ENCODE results near the gene PADI2.

PADI2 gene

DNA sequence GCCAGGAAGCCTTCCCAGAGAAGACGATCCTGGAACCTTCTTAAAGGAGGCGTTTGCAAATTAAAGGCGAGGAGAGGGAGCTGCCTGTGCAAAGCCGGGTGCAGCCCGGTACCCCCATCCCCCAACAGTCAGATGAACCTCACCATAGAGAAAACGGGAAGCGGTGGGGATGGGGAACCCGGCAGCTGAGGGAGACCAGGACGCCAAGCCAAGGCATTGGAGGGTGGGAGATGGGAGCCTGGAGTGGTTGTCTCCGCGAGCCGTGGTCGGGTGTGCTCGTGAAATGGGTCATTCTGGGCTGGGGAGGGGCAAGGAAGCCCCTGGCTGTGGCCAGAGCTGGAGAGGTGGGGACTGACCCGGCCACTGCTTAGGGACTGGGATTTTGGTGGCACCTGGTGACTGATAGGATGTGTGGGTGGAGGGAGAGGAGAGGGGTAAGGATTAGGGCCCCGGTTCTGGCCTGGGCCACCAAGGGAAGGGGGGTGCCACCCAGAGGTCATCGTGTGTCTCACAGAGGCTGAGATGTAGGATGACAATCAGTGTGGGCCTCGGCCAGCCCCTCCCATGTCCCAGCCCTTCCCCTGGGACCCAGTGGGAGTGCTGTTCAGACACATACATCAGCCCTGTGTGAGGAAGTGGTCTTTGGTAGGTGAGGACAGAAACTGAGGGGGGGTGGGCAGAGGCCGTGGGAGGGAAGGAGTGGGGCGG, 676 bp upstream of the PADI2 start:
- no peak for DNase-seq
- in situ Hi-C loops (cut with HindIII; ENCODE audit: low pct_ligation_motif_present, low pct_unique_long_range_greater_than_20kb, low sequenced_read_pairs) = no loop called here

- in situ Hi-C loops (cut with HindIII; ENCODE audit: low pct_ligation_motif_present, low pct_unique_long_range_greater_than_20kb, low sequenced_read_pairs) = no loop called here
- DNase-seq = no peak
Measured at GRCh38 chr1:17118706-17119075, 560 bp downstream of the PADI2 start.

DNA sequence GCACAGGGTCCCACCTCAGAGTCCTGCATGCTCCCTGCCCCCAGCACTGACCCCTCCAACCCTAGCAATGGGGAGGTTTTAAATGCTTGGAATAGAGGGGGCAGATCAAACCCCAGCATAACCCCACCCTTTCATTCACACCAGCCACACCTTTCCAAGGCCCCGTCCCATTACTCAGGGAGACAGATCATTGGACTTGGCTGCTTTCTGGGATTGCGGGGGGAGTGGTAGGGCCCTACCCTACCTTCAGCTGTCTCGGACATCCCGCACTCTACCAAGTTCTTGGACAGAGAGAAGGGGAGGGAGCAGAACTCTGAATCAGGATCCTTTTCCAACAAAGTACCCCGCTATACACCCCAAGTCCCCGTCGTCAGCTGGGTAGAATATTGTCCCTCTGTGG, 983 bp downstream of the PADI2 start:
- in situ Hi-C loops (cut with HindIII; ENCODE audit: low pct_ligation_motif_present, low pct_unique_long_range_greater_than_20kb, low sequenced_read_pairs) = no loop called here
- no peak for DNase-seq

- in situ Hi-C loops (cut with HindIII; ENCODE audit: low pct_ligation_motif_present, low pct_unique_long_range_greater_than_20kb, low sequenced_read_pairs) = no loop called here
- no peak for DNase-seq
Measured at GRCh38 chr1:17117451-17118265, 1.6 kb downstream of the PADI2 start.

- no peak for DNase-seq
- in situ Hi-C loops (cut with HindIII; ENCODE audit: low pct_ligation_motif_present, low pct_unique_long_range_greater_than_20kb, low sequenced_read_pairs) = no loop called here
Measured at GRCh38 chr1:17116643-17117042, 2.6 kb downstream of the PADI2 start.

DNA sequence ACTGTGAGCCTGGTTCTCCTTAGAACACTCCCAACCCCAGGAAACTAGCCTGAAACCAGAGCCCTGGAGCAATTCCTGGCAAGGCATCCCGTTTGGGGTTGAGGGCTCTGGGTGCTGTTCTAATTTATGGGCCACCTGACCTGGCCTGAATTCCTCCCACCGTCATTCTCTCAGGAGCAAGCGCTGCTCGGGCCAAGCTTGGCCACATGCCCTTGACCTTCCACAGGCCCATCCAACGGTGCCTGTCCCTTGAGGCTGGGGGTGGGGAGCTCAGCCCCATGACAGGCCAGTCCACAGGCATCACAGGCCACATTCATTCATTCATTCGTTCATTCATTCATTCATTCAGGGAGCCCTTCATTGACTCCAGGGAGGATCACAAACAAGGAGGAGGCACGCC, 5.3 kb downstream of the PADI2 start:
- in situ Hi-C loops (cut with HindIII; ENCODE audit: low pct_ligation_motif_present, low pct_unique_long_range_greater_than_20kb, low sequenced_read_pairs) = no loop called here
- no peak for DNase-seq

DNA sequence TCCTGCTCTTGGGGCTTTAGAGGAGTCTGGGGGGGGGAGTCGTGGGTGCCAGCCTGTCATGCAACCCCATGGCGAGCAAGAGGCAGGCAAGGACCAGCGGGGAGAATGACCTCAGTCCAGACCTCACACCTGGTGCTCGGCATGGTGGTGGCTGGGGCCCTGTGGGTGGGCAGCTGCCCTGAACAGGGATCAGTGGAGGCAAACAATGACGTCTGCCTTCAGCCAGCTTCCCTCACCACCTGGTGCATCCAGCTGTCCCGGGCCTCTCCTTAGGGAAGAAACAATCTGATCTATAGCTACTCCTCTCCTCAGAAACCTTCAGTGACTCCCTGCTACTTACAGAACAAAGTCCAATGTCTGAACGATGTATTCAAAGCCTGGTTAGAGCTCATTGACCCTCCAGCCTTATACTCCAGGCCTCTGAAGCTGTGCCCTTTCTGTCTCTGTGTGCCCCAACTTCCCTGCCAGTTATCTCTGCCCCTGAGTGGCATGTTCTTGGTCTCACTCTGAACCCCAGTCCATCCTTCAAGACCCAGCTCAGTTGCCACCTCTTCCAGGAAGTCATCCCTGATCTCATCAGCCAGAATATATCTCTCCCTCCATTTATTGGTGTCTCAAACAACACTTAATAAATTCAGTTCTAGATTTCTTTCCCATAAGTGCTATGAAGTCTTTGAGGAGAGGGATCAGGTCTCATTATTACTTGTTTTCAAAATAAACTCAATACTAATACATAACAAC, 6.6 kb downstream of the PADI2 start:
- in situ Hi-C loops (cut with HindIII; ENCODE audit: low pct_ligation_motif_present, low pct_unique_long_range_greater_than_20kb, low sequenced_read_pairs) = no loop called here
- no peak for DNase-seq

DNA sequence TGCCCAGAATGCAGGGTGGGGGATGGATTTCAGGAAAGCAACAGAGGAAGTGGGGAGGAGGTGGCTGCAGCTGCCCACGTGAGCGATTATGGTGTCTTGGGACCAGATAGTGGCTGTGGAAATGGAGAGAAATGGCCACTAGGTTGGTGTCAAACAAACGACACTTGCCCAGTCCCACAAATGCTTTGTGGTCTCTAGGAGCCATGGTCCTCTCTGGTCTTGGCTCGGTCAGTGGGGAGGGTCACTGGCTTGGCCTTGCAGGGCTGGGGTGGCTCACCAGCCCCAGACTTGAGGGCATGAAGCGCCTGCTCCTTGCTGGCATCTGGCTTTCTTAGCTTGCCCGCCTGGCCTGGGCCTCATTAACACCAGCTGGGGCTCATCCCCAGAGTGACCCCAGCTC, 7.2 kb downstream of the PADI2 start:
- in situ Hi-C loops (cut with HindIII; ENCODE audit: low pct_ligation_motif_present, low pct_unique_long_range_greater_than_20kb, low sequenced_read_pairs) = no loop called here
- no peak for DNase-seq

DNA sequence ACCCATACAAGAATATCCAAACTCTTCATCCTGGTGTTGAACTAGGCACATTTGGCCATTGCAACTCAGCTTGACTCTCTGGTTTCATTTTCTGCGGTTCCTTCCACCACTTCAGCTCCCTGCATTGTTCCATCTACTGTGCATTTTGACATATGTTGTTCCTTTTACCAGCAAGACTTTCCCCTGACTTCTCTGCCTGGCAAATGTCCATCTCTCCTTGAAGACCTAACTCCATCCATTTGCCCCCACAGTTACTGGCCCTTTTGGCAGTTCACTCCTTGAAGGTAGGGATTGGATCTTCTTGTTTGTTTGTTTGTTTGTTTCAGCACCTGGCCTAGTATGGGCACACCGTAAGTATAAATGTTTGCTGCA, 8.7 kb downstream of the PADI2 start:
- in situ Hi-C loops (cut with HindIII; ENCODE audit: low pct_ligation_motif_present, low pct_unique_long_range_greater_than_20kb, low sequenced_read_pairs) = no loop called here
- no peak for DNase-seq

DNA sequence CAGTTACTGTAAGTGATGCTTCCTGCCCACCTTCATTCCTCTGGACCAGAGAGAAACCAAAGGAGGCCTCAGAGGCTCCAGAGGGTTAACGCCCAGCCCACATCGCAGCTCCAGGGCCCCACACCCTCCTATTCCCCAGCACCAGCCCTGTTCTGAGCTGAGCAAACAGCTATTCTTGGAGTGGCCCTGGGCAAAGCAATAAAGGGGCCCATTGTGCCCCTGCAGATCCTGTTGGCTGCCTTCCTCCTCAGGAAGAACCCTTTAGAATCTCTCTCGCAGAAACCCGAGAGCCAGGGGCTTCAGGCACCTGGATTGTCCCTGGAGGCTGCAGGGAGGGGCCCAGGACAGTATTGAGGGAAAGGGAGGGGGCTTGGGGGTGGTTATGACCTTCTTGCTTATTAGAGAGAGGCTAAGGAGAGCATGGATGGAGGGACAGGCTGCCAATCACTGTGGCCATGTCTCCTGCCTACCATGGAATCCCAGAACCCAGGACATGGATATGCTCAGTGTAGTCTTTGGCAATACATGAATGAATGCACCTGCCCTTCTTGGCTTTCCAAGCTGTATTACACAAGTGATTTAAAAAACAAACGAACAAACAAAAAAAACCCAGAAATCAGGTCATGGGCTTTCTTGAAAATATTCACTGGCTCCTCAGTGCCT, 9.2 kb downstream of the PADI2 start:
- in situ Hi-C loops (cut with HindIII; ENCODE audit: low pct_ligation_motif_present, low pct_unique_long_range_greater_than_20kb, low sequenced_read_pairs) = no loop called here
- DNase-seq = no peak

DNA sequence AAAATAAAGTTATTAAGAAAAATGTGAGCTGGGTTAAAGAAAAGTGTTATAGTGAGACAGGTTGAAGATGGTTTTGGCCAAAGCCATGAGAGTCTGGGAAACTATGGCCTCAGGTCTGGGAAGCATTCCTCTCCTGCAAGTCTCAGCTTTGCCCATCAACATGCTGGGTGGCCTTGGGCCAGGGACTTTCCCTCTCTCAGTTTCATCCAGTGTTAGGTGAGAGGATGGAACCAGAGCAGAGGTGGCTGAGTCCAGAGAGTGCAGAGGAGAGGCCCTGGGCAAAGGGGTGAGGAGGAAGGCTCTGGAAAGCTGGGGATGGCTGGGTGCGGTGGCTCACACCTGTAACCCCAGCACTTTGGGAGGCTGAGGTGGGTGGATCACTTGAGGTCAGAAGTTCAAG, 10.5 kb downstream of the PADI2 start:
- in situ Hi-C loops (cut with HindIII; ENCODE audit: low pct_ligation_motif_present, low pct_unique_long_range_greater_than_20kb, low sequenced_read_pairs) = no loop called here
- no peak for DNase-seq

DNA sequence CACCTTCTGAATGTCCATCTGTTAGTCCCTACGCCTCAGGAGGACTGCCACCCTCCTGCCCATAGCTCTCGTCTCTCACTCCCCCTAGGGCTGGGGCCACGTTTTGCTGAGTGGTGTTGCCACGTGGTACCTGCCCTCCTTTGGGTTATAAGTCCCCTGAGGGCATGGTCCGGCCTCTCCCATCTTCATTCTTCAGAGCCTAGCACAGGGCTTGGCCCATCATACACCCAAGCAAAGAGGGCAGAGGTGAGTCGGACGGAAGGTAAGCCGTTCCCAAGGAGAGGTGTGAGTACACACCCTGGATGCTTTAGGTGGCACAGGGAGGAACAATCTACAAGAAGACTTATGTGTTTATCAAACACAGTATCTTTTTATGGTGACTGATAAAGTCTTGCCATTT, 10.9 kb downstream of the PADI2 start:
- no peak for DNase-seq
- in situ Hi-C loops (cut with HindIII; ENCODE audit: low pct_ligation_motif_present, low pct_unique_long_range_greater_than_20kb, low sequenced_read_pairs) = no loop called here

DNA sequence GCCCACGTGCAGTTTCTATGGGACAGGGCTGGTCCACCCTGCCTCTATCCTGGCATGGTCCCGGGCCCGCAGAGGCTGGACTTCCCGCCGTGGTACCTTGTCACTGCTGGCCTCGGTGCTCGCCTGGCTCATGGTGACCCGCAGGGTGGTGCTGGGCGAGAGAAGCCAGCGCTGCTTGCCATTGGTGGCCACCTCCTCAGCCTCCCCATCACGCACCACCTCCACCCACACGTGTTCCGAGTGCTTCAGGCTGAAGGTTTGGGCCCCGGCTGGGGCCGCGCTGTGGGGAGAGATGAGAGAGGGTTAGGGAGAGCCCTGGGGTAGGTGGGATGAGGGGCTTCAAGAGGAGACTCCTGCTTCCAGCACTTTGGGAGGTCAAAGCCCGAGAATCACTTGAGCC, 14.5 kb downstream of the PADI2 start:
- DNase-seq = no peak
- in situ Hi-C loops (cut with HindIII; ENCODE audit: low pct_ligation_motif_present, low pct_unique_long_range_greater_than_20kb, low sequenced_read_pairs) = no loop called here

GRCh38 chr1:17102232-17102631, 17.0 kb downstream of the PADI2 start:
- no peak for DNase-seq
- in situ Hi-C loops (cut with HindIII; ENCODE audit: low pct_ligation_motif_present, low pct_unique_long_range_greater_than_20kb, low sequenced_read_pairs) = no loop called here

DNA sequence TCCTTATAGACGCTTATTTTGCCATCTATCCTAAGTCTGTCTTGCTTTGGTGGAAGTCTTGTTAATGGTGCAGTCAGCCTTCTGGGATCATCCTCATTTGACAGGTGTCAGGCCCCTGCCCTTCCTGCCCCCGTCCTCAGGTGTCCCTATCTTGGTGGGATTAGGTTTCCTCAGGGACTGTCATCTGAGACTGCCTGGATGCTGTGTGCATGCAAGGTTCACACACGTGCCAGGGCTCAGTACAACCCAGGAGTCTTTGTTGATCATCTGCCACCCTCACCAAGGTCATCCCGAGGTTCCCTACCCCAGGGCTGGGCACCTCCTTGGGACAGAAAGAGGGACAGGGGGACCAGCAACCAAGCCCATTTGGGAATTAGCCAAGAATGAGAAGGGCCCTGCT, 18.0 kb downstream of the PADI2 start:
- no peak for DNase-seq
- in situ Hi-C loops (cut with HindIII; ENCODE audit: low pct_ligation_motif_present, low pct_unique_long_range_greater_than_20kb, low sequenced_read_pairs) = no loop called here

DNA sequence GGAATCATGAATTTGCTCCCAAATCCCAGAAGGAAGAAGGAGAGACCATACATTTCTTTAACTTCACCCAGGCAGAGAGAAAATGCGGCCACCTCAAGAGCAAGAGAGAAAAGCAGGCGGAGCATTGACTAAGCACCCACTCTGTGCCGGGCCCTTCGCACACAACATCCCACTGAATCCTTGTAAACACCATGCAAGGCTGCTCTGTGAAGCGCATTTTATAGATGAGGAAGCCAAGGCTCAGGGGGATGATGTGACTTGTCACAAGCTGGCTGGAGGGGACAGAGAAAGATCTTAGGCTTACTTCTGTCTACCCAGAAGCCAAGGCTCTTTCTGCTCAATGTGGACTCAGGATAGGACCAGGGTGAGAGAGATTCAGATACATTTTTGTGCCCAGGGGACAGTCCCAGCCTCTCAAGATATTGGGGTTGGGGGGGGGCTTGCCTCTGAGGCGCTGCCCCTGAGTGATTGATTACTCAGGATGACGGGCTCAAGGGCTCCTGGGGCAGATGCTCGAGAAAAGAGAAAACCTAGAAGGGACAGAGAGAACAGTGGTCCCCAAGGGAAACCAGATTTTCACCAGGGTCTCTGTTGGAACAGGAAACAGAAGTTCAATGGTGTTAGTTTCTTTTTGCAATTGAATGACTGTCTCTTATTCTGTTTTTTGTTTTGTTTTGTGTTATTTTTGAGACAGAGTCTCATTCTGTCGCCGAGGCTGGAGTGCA, 19.5 kb downstream of the PADI2 start:
- in situ Hi-C loops (cut with HindIII; ENCODE audit: low pct_ligation_motif_present, low pct_unique_long_range_greater_than_20kb, low sequenced_read_pairs) = no loop called here
- DNase-seq = no peak

GRCh38 chr1:17098446-17099317, 20.6 kb downstream of the PADI2 start:
- in situ Hi-C loops (cut with HindIII; ENCODE audit: low pct_ligation_motif_present, low pct_unique_long_range_greater_than_20kb, low sequenced_read_pairs) = no loop called here
- peak; percentile 28 for DNase-seq

DNA sequence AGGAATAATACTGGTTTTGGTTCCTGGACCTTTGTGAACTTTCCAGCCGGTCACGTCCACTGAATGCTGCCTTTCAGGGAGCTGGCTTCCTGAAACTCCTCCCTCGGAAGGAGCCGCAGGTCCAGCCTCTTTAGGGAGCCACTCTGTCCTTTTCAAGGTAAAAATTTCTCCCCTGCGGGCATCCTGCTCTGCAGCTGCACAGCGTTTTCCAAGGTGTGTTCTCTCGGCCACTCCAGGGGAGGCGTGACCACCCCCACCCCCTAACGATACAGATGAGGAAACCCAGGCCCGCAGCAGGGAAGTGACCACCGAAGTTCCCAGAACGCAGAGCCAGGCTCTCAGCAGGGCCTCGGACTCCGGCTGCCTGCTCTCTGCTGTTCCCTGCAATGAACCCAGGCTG, 21.5 kb downstream of the PADI2 start:
- in situ Hi-C loops (cut with HindIII; ENCODE audit: low pct_ligation_motif_present, low pct_unique_long_range_greater_than_20kb, low sequenced_read_pairs) = no loop called here
- DNase-seq = no peak
